GM19324 (cell line): Measurements from ENCODE around the gene OR10K2.
"Not testable (repeated sequence)": the region's sequence is repeated elsewhere in the genome, so short reads cannot be mapped to it uniquely, and the experiment has no call there.

Experiments
- ATAC-seq: cut with Tn5 transposase; IDR thresholded peaks from one replicate; pipeline ENCODE4 v1.9.1; 2021; ENCODE audit warnings: mild to moderate bottlenecking, moderate library complexity; ENCODE audit not compliant: unreplicated experiment, low FRiP score

The OR10K2 gene, protein sequence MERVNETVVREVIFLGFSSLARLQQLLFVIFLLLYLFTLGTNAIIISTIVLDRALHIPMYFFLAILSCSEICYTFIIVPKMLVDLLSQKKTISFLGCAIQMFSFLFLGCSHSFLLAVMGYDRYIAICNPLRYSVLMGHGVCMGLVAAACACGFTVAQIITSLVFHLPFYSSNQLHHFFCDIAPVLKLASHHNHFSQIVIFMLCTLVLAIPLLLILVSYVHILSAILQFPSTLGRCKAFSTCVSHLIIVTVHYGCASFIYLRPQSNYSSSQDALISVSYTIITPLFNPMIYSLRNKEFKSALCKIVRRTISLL

DNA sequence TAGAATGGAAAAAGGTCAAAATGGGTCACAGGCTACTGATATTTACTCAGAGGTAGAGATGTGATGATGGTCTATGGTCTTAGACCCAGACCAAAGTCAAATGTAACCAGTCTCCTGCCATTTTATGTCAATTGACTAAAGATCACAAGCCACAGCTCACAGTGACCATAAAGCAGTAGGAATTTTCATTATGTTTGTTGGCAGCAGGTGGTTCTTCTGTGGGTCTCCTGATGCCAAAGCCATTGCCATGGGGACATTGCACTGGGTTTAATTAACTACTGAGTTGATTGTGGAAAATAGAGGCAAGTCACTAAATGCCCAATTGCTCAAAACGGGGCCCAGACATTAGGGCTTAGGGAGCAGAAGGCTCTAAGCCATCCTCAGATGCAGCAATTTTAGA is at the start of gene OR10K2:
OR10K2 (minus strand) TSS at position 101 of the 400 bp plus-strand sequence. CDS start 5,371 bp downstream, outside the sequence.
- ATAC-seq: no peak

DNA sequence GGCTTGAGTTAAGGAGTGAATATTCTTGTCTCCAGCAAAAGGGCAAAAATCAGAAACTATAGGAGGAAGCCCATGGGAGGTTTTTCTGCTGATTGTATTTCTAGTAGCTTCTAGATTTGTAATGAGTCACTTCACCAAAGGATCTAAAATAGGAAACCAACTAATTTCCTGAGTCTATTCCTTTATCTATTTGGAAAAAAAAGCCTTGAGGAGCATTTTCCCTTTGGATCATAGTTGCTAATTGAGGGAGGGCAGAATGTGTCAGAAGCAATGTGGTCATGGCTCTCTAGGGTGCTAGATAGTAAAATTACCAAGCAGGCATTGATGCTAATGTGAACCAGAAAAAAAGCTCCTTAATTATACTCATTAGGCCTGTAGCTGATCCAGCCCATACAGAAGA is 45.9 kb upstream of the OR10K2 start, which contains the start of gene OR10R2:
OR10R2 (plus strand) TSS at position 301 of the 400 bp plus-strand sequence. CDS start 106 bp downstream, outside the sequence.
- no peak for ATAC-seq

DNA sequence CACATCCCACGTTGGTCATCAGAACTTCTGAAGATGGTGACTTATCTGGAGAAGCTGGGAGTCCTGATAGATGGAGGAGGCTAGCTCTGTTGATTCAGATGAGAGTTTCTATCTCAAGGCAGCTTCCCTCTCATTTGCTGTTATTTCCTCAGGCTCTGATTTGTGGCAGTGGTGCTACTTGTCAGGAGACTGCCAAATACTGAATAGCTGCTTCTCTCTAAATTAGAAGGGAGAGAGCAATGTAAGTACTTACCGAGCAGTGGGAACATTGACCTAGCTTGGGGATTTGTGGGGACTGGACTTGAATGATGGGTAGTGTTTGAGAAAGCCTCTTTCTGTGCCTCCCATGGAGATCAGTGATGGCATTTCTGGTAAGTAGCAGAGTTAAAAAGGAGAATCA is 35.5 kb upstream of the OR10K2 start, which contains the start of gene OR10K1:
OR10K1 (plus strand) TSS at position 301 of the 400 bp plus-strand sequence. CDS start 3,728 bp downstream, outside the sequence.
- ATAC-seq: no peak

DNA sequence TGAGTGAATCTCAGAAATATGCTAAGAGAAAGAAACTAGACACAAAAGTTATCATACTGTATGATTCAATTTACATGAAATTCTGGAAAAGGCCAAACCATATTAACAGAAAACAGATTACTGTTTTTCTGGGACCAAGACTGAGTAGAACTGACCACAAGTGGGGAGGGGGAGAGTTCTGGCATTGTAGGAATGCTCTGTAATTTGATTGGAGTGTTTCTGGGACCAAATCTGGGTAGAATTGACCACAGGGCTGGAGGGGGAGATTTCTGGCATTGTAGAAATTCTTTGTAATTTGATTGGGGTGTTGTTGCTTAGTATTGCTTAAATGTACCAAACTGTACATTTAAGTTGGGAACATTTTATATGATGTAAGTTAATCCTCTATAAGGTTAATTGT is 32.2 kb upstream of the OR10K2 start:
- no peak for ATAC-seq

DNA sequence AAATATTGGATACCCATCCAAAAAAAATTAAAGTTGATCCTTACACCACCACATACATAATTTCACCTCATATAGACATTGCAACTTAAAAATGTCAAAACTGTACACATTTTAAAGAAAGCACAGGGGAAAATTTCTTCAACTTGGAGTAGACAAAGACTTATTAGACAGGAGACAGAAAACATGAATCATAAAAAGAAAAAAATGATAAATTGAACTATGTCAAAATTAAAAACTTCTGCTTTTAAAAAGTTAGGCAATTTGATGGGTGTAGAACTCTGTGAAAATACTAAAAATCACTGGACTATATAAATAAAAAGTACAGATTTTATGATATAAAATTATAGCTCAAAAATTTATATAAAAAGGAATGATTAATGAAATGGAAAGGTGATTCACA is 31.2 kb upstream of the OR10K2 start:
- no peak for ATAC-seq

DNA sequence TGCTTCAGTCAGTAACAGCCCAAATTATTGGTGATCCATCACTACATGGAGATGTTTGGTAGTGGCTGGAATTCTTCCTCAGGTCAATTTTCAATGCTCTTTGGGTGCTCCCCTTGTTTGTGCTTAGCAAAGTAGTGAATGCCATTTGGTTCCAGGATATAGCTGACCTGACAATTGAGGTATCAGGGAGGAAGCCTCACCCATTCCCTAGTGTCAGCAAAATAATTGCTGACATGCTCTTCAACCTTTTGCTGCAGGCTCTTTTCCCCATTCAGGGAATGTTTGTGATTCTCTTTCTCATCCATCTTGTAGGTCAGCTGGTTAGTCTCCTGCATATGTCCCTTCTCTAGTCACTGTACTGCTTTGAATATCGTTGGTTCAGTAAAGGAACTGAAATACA is 28.5 kb upstream of the OR10K2 start:
- ATAC-seq: no peak

DNA sequence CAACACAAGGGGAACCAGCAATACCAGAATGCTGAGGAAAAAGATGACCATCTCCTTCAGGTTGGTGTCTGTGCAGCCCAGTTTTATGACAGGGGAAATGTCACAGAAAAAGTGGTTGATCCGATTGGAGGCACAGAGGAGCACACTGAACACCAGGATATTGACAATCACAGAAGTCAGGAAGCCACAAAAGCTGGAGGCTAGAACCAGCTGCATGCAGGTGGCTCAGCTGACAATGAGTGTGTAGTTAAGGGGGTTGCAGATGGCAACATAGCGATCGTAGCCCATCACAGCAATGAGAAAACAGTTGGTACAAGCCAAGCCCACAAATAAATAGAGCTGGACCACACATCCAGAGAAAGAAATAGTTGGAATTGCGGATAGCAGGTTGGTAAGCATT is 19.3 kb upstream of the OR10K2 start:
- ATAC-seq: no peak

DNA sequence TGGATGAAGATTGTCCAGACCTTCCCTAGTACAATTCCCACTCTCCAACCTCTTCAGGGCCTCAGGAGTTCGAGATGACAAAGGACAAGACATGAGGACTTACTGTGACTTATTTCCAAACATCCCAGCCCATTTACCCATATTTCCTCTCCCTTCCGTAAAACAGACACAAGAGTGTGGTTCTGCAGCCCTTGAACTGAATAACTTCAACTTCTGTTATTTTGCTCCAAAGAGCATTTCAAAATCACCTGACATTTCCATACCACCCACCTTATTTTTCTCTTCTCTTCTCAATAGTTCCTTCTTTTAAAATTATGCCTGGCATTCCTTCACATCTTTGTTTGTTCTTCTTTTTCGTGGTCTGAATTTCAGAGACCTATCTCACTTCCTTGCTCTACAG is 8.7 kb upstream of the OR10K2 start:
- ATAC-seq: no peak

DNA sequence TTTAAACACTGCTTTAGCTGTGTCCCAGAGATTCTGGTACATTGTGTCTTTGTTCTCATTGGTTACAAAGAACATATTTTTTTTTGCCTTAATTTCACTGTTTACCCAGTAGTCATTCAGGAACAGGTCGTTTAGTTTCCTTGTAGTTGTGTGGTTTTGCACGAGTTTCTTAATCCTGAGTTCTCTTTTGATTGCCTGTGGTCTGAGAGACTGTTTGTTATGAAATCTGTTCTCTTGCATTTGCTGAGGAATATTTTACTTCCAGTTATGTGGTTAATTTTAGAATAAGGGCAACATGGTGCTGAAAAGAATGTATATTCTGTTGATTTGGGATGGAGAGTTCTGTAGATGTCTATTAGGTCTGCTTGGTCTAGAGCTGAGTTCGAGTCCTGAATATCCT is 4.1 kb upstream of the OR10K2 start:
- ATAC-seq: not testable (repeated sequence)

DNA sequence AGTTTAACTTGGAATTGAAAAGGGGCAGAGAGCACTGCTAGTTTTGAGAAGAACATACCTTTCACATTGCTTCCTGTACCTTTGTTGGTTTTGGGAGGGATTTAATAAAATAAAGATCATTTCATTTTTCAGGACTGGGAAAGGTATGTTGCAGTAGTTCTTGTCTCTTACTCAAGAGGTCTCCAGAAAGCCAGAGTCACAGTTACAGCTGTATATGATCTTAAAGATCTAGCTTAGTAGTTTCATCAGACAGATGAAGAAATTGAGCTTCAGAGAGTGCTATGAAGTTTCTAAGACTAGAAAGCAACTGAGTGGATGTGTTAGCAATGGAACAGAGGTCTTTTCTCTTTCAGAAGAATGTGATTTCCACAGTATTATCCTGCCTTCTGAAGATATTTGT is 1.0 kb downstream of the OR10K2 start:
- no peak for ATAC-seq

DNA sequence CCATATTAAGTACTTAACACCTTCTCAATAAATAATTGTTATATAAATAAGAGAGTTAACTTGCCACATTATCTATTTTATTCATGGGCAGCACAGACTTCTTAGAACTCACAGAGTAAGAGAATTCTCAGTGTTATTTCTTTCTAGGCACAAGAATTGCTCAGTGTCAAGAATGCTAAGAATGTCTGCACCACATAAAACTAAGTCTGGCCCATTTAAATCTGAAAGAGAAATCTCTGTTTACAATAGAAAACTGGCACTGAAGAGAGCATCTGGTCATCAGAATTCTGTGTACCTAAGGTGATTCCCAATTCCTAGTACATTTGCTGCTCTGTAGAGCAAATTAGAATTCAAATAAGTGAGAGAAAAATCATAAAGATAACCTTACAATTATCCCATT is 3.8 kb downstream of the OR10K2 start:
- ATAC-seq: no peak

DNA sequence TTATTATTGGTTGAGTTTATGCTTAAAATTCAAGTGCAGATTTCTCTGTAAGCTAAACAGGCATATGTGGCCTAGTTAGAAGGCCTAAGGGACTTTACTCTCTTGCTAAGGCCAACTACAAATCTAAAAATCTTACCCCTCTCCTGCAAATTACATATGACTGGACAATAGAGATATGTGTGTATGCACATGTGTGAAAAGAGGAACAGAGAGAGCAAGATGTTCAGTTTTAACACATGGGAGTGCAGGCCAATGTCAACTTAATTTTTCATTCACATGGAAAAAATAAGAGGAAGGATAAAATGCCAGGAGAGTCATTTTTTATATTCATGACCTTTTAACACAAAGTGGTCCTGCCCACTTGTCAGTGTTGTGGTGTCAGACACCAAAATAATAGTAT is 8.5 kb downstream of the OR10K2 start:
- ATAC-seq: no peak

DNA sequence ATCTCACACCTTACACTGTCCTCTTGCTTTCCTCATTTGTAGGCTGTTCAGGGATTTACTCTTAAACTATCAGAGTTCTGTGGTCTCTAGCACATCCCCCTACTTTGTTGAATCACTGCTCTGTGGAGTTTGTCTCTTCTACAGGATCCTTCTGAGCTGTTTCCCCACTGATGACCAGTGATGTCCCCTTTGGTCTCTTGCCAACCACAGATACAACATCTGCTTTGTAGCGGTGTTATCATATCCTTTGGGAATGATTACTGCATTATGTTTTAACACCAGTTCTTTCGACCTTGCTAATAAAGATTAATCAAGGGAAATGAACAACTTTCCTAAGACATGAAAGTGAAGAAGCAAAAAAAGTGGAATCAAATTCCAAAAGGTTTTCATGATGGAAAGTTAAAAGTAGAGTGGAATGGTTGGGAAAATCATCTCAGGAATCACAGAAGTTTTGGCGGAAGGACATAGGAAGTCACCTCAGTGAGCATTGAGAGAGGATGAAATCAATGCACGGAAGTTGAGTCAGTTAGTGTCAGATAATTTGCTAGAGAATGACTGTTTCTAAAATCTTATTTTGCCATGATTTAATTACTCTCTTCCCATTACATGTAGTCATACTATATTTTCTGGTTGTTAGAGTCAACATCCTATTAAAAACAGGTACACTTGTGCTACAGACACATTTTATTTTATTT is 11.2 kb downstream of the OR10K2 start:
- no peak for ATAC-seq

DNA sequence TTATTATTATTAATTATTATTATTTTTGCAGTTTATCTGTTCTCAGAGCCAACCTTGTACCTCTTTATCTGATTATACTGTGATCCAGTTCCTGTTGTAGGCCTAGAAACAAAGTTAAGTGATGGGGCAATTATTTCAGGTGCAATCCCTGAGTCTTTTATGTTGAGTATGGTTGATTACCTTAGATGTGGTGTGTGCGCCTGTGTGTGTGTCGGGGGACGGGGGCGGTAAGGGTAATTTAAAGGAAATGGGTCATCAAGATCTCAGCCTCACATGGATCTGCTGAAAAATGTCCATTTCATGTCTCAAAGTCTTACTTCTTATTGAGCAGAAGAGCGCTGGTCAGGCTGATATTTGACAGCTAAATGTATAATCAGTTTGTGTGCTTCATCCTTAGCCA is 18.9 kb downstream of the OR10K2 start:
- ATAC-seq: no peak

DNA sequence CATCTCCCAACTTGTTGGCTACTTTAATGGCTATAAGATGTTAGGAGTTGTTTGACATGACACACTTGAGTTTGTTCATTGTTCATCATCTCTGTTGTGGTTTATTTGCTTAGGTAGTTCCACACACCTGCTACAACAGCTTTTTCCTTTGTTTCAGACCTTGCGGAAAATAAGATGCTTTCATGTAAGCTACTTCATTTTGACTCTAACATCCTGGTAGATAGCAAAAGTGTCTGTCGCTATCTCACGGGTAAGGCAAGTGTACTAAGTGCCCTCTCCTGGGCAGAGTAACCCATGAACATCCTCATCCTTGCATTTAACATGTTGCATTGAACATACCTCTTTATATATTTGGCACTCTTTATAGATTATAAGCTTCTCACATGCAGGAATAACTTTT is 25.2 kb downstream of the OR10K2 start:
- ATAC-seq: no peak

DNA sequence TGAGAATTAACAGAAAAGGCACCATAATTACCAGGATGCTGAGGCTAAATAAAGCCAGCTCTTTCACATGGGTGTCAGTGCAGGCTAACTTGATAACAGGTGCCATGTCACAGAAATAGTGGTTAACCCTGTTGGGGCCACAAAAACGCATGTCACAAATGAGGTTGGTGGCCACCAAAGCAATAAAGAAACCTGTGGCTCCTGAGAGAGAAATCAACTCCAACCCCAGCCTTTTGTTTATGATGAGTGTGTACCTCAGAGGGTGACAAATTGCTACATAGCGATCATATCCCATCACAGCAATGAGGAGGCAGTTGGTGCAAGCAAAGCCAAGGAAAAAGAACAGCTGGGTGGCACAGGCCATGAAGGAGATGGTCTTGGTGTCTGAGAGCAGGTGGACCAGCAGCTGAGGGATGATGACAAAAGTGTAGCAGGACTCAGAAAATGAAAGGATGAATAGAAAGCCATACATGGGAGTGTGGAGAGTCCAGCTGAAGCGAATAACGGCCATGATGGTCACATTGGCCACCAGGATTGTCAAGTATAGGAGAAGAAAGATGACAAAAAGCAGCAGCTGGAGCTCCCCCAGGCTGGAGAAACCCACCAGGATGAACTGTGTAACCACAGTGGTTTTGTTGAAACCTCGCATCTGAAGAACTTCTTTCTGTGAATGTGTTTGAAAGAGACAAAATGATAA is 27.1 kb downstream of the OR10K2 start, which contains the start of gene OR10T2:
OR10T2 (minus strand) TSS at position 649 of the 697 bp plus-strand sequence; CDS start at position 649, 0 bp downstream.
- ATAC-seq: no peak

DNA sequence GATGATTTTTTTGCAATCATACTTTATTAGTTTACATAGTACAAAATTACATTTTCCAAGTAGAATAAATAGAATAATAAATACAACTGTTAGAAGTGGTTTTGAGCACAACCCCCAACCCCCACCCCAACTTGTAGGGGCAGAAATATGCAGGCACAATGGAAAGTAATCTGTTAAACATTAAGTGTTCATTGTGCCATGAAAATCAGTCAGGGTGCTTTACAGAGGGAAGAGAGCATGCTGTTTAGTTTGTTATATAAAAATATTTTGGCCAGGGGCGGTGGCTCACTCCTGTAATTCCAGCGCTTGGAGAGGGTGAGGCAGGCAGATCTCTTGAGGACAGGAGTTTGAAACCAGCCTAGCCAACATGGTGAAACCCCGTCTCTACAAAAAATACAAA is 29.4 kb downstream of the OR10K2 start:
- ATAC-seq: no peak

DNA sequence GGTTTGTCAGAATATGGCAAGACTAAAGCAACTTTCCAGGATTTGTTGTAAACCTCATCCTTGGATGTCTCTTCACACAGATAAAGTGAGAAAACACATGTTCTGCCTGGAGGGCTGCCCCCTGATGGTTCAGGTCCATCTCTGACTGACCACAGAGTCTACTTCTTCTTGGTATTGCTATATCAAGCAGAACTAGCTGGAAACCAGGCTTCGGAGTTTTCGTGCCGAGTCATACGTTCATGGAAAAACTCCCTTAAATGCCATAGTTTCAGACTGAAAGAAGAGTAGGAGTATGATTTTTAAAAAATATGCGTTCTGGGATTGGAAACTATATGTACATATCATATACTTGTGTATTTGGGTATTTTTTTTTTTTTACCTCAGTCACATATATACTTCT is 32.6 kb downstream of the OR10K2 start:
- ATAC-seq: no peak

DNA sequence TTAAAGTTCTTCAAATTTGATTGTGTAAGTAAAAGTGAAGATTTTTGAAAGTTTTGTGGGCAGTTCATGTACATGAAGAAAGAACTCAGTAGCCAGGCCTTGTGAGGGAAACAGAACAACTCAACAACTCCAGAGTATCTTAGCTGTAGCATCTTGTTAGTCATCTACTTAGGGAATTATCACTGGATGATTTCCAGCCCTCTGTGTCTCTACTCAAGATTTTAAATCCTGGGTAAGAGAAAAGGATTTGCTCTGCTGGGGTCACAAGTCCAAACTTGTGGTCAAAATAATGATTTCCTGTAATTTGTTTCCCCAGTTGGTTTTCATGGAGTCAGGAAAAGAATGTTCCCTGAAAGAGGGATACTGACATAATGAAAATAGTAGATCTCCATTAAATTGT is 34.9 kb downstream of the OR10K2 start:
- no peak for ATAC-seq

DNA sequence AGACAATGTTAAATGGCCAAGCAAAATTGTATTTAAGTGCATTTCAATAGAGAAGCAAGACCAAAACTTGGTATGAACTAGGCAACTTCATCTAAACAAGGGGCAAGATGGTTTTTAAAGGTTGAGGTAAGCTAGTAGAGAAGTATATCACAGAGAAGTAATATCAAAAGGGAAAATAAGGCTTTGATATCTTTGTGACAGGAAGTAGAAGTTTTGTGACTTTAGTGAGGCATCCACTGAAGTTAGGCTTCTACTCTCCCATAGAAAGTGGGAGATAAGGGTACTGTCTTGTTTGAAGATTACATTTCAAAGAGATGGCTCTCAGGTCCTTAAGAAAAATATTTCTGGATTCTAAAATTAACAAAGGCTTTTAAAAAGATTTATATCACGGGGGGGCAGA is 35.7 kb downstream of the OR10K2 start:
- no peak for ATAC-seq

DNA sequence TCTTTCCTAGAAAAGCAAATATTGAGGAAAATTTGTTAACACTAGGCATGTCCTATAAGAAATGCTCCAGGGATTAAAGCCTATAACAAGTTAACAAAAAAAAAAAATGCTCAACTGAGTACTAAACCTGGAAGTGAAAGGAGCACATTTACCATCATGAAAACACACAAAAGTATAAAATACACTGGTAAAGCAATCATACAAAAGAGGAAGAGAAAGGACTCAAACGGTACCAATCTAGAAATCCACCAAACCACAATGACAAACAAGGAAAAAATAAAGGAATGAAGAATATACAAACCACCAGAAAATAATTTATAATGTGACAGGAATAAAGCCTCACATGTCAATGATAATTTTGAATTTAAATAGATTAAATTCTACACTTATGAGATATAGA is 51.2 kb downstream of the OR10K2 start:
- ATAC-seq: no peak
